GM18907 (cell line): ENCODE data around the gene KCNK16.
A peak's percentile ranks its signal among the peaks of the same experiment; 100 is the strongest.

Experiments
- ATAC-seq: cut with Tn5 transposase; IDR thresholded peaks from one replicate; pipeline ENCODE4 v1.9.1; 2021; ENCODE audit warnings: mild to moderate bottlenecking, moderate library complexity; ENCODE audit not compliant: unreplicated experiment

The KCNK16 gene

DNA sequence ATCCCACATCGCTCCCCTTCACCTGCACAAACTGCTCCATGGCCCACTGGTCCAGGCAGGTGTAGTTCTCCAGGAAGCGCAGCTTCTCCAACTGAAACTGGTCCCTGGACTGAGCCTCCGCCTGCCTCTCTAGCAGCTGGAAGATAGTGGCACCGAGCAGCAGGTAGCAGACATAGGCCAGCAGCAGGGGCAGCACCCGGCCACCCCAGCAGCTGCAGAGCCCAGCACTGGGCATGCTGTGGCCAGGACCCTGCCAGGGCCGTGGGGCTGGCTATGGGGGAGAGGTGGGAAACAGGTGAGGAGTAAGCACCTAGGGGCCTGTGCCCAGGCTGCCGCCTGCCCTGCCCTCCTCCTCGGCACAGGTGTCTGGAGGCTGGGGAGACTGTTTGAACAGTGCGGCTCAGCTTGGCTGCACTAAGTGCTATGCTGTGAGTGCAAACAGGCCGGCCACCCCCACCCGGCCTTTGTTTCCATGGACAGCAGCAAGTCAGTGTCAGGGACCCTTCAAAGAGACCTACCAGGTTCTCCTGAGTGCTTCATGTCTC, at the start of gene KCNK16:
TSS of gene KCNK16 (minus strand) at position 397 of the 545 bp plus-strand sequence. CDS start at position 235, 162 bp downstream.
- no peak for ATAC-seq

DNA sequence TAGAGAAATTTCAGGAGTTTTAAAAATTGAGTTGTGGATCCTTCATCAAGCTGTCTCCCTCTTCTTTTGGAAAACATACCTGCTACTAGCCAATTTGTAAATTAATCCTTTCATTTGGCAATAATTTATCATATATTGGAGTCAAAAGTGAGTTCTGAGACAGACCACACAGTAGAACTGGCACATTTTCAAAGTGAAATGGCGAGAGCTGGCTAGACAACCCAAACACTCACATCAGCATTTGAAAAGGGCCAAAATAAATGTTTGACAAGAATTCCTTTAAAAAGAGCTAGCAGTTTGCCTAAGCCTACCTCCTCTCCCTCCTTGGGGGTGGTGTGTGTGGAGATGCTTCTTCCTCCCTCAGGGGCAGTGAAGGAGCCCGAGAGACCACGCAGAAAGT, 47.9 kb upstream of the KCNK16 start:
- ATAC-seq: no peak

DNA sequence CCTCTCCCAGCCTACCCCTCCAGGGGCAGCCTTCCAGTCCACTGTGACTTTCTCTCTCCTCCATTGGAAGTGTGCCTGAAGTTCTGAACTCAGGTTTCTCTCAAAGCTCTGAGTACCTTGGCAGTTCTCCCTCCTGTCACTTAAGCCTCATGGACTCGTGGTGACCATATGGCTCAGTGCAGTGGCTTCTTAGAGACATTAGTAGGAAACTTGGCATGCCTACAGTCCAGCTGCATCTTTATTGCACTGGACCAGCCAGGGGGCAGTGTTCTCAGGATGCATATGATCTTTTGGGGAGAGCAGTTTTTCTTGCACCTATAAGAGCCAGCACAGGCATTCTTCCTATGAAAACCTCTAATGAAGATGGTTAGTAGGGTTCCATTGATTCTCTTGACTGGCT, 47.5 kb upstream of the KCNK16 start:
- no peak for ATAC-seq

GRCh38 chr6:39367700-39368099, 45.2 kb upstream of the KCNK16 start:
- no peak for ATAC-seq

DNA sequence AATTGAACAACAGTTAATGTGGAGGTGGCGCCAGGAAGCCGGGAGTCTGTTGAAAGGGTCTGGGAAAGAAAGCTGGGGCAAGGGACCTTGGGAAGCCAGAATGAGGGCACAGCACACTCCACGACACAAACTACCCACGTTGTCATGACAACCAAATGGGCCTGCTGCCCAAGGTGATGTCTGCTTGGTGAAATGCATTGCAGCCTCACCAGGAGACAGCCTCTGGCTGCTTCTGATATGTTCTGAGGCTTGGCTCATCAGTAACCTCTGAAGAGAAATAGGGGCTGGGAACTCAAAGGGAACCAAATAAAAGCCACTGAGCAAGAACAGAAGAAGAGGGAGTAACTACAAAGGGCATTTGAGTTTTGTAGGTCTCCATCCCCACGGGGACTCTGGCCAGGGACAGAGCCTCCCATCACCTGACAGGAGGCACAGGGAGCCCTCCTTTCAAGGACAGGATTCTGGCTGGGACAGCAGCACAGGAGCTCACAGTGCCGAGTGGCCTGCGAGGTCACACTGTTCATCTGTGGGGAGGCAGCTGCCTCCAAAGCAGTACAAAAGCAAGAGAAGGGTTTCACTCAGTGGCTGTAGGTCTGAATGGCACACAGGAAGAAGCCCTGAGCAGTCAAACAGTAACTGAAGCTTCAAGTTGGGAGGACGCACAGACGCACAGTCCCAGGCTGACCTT, 44.6 kb upstream of the KCNK16 start:
- no peak for ATAC-seq

GRCh38 chr6:39365281-39366074, 43.0 kb upstream of the KCNK16 start:
- ATAC-seq: no peak

DNA sequence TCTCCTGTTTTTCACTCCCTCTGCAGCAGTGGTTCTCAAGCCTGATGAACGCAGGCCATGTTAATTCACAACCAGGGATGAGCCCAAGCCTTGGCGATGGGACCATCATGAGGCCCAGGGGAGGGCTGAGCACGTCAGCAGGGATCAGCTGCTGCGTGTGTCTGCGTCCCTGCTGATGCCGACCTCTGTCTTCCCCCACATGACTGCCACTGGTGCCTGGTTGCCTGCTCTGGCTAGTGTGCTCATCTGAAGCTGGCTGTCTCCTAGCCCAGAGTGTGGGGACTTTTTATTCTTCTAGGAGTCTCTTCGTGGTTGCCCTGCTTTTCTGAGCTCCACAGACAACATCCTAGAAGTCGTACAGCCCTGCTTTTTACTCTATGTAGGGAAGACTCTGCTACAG, 40.8 kb upstream of the KCNK16 start:
- no peak for ATAC-seq

DNA sequence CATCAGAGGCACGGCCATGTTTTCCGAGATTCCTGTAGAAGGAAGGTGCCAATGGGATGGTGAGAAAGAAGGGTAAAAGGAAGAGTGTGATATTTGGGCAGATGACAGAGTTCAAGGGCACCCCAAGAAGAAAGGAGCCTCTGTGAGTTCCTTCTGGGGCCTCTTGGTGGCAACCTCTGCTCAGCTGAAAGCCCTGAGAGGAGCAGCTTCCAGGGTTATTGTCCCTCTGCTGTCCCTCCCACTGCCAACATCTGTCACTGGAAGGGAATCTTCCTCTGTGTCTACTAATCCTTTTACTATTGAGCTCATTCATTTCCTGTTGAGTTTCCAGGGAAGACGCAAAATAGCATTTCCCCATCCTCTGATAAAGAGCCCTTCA, 40.0 kb upstream of the KCNK16 start:
- ATAC-seq: no peak

DNA sequence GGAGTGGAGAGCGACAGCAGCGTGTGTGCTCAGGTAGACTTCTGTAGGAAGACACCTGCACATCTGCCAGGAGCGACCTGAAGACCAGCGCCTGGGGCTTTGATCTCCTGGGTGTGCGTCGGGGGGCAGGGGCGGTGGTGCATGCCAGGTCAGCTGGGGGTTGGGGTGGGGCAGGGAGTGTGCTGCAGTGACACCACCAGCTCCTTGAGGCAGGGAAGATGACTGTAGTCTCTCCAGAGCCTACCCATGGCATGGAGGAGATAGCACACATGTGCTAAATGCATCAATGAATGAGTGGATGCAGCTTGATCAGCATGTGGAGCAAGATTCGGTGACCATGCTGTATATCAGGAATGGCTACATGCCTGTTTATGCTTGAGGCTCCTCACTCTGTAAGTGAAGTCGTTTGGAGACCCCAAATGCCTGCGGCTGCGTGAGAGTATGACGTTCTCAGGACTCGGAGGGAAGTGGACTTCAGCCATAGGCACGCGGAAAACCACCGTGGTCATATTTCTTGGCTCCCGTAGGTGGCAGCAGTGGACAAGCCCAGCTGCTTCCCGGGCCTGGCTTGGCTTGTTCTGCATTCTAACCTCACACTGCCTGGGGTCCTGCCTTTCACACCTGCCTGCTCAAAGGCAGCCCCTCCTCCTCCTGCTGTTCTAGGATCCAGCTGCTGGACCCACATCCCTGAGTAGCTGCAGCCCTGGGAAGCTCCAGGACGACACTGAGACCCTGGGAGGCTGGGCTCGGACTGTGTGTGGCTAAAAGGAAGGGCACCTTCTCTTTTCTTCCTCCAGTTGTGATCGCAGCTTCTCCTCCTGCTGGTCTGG, 39.4 kb upstream of the KCNK16 start:
- no peak for ATAC-seq

GRCh38 chr6:39360378-39360777, 37.9 kb upstream of the KCNK16 start:
- no peak for ATAC-seq

GRCh38 chr6:39357998-39358686, 35.6 kb upstream of the KCNK16 start:
- ATAC-seq: no peak

DNA sequence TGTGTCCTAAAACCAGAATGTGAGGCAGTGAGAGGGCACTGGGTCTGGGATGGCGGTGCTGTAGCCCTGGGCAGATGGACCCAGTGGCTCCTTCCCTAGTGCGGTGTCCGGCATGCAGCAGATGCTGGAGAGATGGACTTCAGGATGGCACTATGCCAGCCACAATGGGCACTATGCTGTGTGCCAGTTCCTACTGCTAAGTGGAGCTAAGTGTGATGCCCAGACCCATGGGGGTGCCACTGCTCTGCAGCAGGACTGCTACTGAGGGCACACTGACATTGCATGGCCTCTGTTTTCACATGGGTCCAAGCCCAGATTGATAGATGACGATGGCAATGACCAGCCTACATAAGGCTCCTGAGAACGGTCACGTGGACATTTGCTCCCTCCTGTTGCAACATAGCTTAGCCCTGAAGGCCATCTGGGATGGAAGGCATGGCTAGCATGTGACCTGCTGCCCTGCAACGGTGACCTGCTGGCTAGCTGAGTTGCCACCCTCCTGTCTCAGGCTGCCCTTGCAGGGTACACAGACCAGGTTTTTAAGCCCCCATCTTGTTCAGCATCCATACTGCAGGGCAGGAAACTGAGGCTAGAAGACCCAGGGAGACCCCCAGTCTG, 31.3 kb upstream of the KCNK16 start:
- ATAC-seq: no peak

GRCh38 chr6:39350723-39351505, 28.4 kb upstream of the KCNK16 start:
- ATAC-seq: no peak

- ATAC-seq: no peak
These were observed 26.2 kb upstream of the KCNK16 start for GRCh38 chr6:39348740-39349139.

- ATAC-seq: no peak
These were observed 25.5 kb upstream of the KCNK16 start for GRCh38 chr6:39347906-39348585.

DNA sequence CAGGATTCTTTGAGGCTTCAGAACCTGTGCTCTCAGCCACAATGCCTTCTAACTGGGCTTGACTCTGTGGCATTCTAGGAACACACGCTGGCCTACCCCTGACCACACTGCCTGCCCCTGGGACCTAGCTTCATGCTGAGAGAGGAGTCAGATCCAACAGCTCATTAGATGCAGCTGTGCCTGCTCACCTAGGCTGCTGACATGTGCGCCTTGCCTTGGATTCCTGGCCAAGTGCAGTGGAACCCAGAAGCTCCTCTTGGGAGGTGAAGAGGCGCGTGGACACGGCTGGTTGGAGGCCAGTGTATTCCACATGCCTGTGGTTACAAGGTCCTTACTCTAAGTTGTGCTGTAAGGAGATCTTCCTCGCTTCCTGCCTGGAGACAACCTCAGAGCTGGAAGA, 24.7 kb upstream of the KCNK16 start:
- ATAC-seq: no peak

DNA sequence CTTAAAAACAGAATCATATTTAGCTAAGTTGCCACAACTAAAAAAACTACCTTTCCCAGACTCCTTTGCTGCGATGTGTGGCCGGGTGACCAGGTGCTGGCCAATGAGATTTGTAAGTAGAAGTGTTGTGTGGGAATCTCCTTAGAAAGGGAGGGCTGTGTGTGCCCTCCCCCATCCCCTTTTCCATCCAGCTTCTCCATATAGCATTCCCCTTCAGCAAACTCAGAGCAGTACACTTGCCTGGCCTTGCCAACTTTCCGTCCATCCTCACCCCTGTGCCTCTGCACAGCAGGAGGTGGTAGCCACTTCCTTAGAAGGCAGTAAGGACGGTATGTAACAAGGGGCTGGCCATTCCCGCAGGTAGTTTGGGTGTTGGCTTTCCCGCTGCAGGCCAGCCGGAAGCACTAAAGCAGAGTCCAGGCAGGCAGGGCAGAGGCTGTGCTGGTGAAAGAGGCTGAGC, 22.3 kb upstream of the KCNK16 start:
- ATAC-seq: no peak

GRCh38 chr6:39343396-39343870, 20.9 kb upstream of the KCNK16 start:
- peak; percentile 14 for ATAC-seq
